Activated effector memory CD4-positive, alpha-beta T cell treated with anti-CD3 and anti-CD28 coated beads, Interleukin-2, amount 50 U/mL, for 16 hours (primary cell): ENCODE measurements around the gene CEP83.
"Not testable (repeated sequence)": the region's sequence is repeated elsewhere in the genome, so short reads cannot be mapped to it uniquely, and the experiment has no call there.

ENCODE experiments used
- DNase-seq: peaks from one replicate; pipeline ENCODE4 v3.0.0-alpha.2; 2020

CEP83 gene

GRCh38 chr12:94433744-94434143 lies 25.9 kb downstream of the CEP83 start:
- no peak for DNase-seq

GRCh38 chr12:94430304-94430703 lies 29.4 kb downstream of the CEP83 start:
- DNase-seq: no peak

GRCh38 chr12:94429633-94430032 lies 30.0 kb downstream of the CEP83 start:
- DNase-seq: no peak

- DNase-seq: no peak
Observed at GRCh38 chr12:94429191-94429590, 30.5 kb downstream of the CEP83 start.

- no peak for DNase-seq
Observed at GRCh38 chr12:94427501-94428381, 31.9 kb downstream of the CEP83 start.

- DNase-seq: no peak
Observed at GRCh38 chr12:94426049-94426448, 33.6 kb downstream of the CEP83 start.

- not testable (repeated sequence) for DNase-seq
Observed at GRCh38 chr12:94424830-94425229, 34.8 kb downstream of the CEP83 start.

- no peak for DNase-seq
Observed at GRCh38 chr12:94421868-94422740, 37.6 kb downstream of the CEP83 start.

- DNase-seq: no peak
Observed at GRCh38 chr12:94418517-94418916, 41.1 kb downstream of the CEP83 start.

- DNase-seq: no peak
Observed at GRCh38 chr12:94416613-94417012, 43.1 kb downstream of the CEP83 start.

- no peak for DNase-seq
Observed at GRCh38 chr12:94415066-94415465, 44.6 kb downstream of the CEP83 start.

GRCh38 chr12:94405413-94406116 lies 54.1 kb downstream of the CEP83 start:
- DNase-seq: no peak

GRCh38 chr12:94404854-94405253 lies 54.8 kb downstream of the CEP83 start:
- no peak for DNase-seq

GRCh38 chr12:94401326-94401725 lies 58.3 kb downstream of the CEP83 start:
- no peak for DNase-seq

GRCh38 chr12:94398685-94399084 lies 61.0 kb downstream of the CEP83 start:
- DNase-seq: not testable (repeated sequence)

- no peak for DNase-seq
Observed at GRCh38 chr12:94397401-94397800, 62.3 kb downstream of the CEP83 start.

- DNase-seq: not testable (repeated sequence)
Observed at GRCh38 chr12:94396014-94396413, 63.7 kb downstream of the CEP83 start.

- no peak for DNase-seq
Observed at GRCh38 chr12:94390130-94390485, 69.6 kb downstream of the CEP83 start.

- not testable (repeated sequence) for DNase-seq
Observed at GRCh38 chr12:94389482-94390129, 70.1 kb downstream of the CEP83 start.

GRCh38 chr12:94386422-94386821 lies 73.2 kb downstream of the CEP83 start:
- DNase-seq: no peak

GRCh38 chr12:94384030-94384429 lies 75.6 kb downstream of the CEP83 start:
- no peak for DNase-seq

GRCh38 chr12:94380507-94380906 lies 79.2 kb downstream of the CEP83 start:
- no peak for DNase-seq
